Measurements from ENCODE around the gene ASGR1. TPM values are rescaled to one million over a fixed set of nuclear protein-coding genes. Genes with fewer than 3 reads are reported as not detected.

The ASGR1 gene, protein sequence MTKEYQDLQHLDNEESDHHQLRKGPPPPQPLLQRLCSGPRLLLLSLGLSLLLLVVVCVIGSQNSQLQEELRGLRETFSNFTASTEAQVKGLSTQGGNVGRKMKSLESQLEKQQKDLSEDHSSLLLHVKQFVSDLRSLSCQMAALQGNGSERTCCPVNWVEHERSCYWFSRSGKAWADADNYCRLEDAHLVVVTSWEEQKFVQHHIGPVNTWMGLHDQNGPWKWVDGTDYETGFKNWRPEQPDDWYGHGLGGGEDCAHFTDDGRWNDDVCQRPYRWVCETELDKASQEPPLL
- 1 to 10 TPM in 1 of 2 donors, under 1 TPM in 1; 0.84 to 2.0 TPM for polyA plus RNA-seq

DNA sequence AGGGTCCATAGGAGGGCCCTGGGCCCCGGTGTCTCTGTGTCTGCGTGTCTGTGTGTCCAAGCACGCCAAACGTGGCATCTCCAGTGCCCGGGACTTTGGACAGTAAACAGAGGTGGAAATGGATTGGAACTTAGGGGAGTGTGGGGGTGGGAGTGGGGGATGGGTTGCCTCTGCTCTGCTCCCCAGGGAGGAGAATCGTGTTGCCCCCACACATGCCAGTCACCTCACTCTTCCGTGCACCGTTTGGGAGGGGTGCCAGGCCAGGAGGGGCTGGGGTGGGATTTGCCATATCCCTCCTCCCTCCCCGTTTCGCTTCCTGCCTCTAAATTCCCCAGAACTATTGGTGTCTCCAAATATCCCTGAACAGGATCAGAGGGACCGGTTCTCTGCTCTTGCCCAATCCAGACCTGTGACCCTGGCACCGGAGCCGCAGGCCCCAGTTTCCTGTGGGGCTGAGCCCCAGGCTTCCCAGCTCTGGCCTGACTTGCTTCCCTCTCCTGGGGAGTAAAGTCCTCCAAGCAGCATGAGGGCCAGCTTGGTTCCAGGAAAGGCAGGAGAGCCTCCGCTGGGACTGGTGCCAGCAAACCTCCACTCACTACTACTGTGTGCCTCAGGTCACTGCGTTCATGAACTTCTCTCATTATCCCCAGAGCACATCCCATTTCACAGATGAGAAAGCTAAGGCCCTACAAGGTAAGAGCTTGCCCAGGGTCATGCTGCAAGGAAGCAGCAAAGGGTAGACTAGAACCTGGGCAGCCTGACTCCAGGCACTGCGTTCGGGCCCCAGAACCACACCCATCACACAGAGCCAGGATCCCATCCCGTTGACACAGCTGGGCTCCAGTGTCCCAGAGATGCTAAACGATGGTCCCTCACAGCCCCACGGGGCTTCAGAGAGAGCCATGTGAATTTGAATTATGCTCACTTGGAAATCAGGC lies at the start of gene ASGR1:
TSS of gene ASGR1 (minus strand) at position 54 of the 938 bp plus-strand sequence. CDS start 807 bp downstream, outside the sequence.
- Histone ChIP-seq H3K4me1 (ENCODE audit: control insufficient read depth in 2 of 2, insufficient read depth in 2 of 2, low read length in 1 of 2) (peaks cover 5 to 7% of the 10 kb centered on the region in 2 donors), H3K4me3 (ENCODE audit: low read depth in 1 of 2, low read length in 2 of 2) (no peak within 1 kb of the TSS), H3K36me3 (ENCODE audit: control insufficient read depth in 2 of 2, insufficient read depth in 2 of 2, low read length in 1 of 2) (no peaks in the 10 kb centered on the region), H3K27ac (ENCODE audit: low read depth in 2 of 2, low read length in 1 of 2) (no peak within 1 kb of the TSS), H3K9me3 (ENCODE audit: control insufficient read depth in 2 of 2, insufficient read depth in 1 of 2, low read depth in 1 of 2, low read length in 1 of 2) (no peaks in the 10 kb centered on the region), H3K27me3 (ENCODE audit: control insufficient read depth in 1 of 2, insufficient read depth in 2 of 2, low read length in 2 of 2) (no peaks in the 10 kb centered on the region)
- WGBS, 2 donors = 50 to 60% methylated on average over 20 of the region's 20 CpGs

DNA sequence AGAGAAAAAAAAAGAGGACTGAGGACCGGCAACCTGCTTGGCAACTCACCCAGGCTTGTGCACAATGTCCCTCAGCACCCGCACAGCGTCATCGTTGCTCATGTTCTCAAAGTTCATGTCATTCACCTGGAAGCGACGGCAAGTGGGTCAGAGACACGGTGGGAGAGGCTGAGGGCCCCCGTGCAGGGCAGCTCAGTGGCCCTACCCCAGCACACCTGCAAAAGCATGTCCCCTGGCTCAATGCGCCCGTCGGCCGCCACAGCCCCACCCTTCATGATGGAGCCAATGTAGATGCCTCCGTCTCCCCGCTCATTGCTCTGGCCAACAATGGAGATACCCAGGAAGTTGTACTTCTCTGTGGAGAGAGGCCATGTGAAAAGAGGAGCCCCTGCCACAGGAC lies 49.8 kb upstream of the ASGR1 start:
- H3K36me3 ChIP-seq (ENCODE audit: control insufficient read depth in 2 of 2, insufficient read depth in 2 of 2, low read length in 1 of 2) = peaks cover 13 to 44% of the 10 kb centered on the region in 2 donors
- WGBS, 2 donors = 80 to 87% methylated on average over 14 of the region's 14 CpGs
- peak overlapping the region; percentile 75 to 90 for H3K27ac ChIP-seq (ENCODE audit: low read depth in 2 of 2, low read length in 1 of 2)

DNA sequence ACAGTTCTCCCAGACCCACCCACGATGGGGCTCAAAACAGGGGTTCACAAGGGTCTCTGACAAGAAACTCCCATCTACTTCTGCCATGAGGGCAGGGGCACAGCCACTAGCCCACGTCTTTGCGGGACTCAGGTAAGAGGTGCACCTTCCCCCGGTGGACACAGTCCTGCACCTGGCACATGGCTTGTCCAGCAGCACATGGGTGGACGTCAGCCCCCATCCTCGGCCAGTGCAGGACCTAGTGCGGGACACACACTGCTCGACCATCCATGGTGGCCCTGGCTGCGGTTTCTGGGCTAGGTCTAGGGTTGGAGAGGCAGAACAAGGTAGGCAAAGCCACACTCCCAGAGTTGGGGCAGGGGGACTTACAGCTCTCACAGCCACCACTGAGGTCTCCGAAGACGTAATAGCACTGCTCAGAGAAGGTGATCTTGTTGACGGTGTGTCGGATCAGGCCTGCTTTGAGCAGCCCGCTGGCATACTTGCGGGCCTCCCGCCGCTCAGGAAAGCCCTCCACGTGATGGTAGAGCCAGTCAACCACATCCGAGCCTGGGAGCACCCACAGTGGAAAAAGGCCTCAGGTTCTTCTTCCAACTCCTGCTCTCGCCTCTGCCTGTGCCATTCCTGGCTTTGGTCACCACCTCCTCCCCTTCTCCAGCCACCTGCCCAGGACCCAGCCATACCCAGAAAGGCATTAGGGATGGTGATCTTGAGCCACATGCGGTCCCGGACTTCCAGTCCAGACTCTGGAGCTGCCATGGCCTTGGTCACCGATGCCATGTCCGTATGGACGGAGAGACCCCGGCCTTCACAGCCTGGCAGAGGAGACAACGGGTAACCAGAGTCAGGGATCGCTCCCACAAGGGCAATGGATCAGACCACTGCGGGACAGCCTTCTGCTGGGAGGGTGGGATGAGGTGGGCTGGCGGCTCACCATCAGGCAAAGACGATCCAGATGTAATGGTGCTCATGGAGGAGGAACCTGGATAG lies 47.8 kb upstream of the ASGR1 start:
- Histone ChIP-seq H3K27ac (ENCODE audit: low read depth in 2 of 2, low read length in 1 of 2) (peak overlapping the region in 1 of 2 donors; percentile 90), H3K4me3 (ENCODE audit: low read depth in 1 of 2, low read length in 2 of 2) (no peak overlapping the region), H3K4me1 (ENCODE audit: control insufficient read depth in 2 of 2, insufficient read depth in 2 of 2, low read length in 1 of 2) (peaks cover 8 to 10% of the 10 kb centered on the region in 2 donors), H3K9me3 (ENCODE audit: control insufficient read depth in 2 of 2, insufficient read depth in 1 of 2, low read depth in 1 of 2, low read length in 1 of 2) (no peaks in the 10 kb centered on the region), H3K27me3 (ENCODE audit: control insufficient read depth in 1 of 2, insufficient read depth in 2 of 2, low read length in 2 of 2) (no peaks in the 10 kb centered on the region), H3K36me3 (ENCODE audit: control insufficient read depth in 2 of 2, insufficient read depth in 2 of 2, low read length in 1 of 2) (peaks cover 25 to 62% of the 10 kb centered on the region in 2 donors)
- 92 to 94% methylated on average over 31 of the region's 31 CpGs for WGBS, 2 donors

More for the DNA sequence above, 49.8 kb upstream of the ASGR1 start:
- Histone ChIP-seq H3K27me3 (ENCODE audit: control insufficient read depth in 1 of 2, insufficient read depth in 2 of 2, low read length in 2 of 2) (no peaks in the 10 kb centered on the region), H3K4me3 (ENCODE audit: low read depth in 1 of 2, low read length in 2 of 2) (no peak overlapping the region), H3K4me1 (ENCODE audit: control insufficient read depth in 2 of 2, insufficient read depth in 2 of 2, low read length in 1 of 2) (peaks cover 8 to 10% of the 10 kb centered on the region in 2 donors), H3K9me3 (ENCODE audit: control insufficient read depth in 2 of 2, insufficient read depth in 1 of 2, low read depth in 1 of 2, low read length in 1 of 2) (no peaks in the 10 kb centered on the region)

DNA sequence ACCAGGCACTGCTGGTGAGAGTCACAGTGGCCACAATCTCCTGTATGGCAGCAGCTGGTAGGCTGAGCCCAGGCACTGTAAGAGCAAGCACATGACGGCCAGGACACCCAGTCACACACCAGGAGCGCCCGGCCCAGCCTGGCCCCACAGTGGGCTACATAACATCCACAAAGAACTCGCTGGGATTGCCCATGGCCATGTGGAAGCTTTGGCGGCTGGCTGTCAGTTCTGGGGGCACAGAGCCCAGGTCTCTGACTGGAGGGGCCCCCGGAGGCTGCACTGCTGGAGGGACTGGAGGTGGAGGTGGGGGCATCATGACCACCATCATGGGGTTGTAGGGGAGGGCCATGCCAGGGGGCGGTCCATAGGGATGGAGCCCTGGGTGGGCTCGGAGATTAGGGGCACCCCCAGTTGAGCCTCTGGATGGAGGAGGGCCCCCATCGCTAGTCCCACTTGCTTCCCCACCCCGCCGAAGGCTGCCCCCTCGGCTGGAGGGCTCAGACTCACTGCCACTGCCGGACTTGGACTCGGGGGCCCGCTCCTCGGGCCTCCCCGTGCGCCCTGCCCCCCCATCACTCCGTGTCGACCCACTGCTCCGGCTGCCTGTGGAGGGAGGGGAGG lies 46.7 kb upstream of the ASGR1 start:
- Histone ChIP-seq H3K27me3 (ENCODE audit: control insufficient read depth in 1 of 2, insufficient read depth in 2 of 2, low read length in 2 of 2) (no peaks in the 10 kb centered on the region), H3K4me1 (ENCODE audit: control insufficient read depth in 2 of 2, insufficient read depth in 2 of 2, low read length in 1 of 2) (peaks cover 16 to 18% of the 10 kb centered on the region in 2 donors), H3K4me3 (ENCODE audit: low read depth in 1 of 2, low read length in 2 of 2) (no peak overlapping the region), H3K9me3 (ENCODE audit: control insufficient read depth in 2 of 2, insufficient read depth in 1 of 2, low read depth in 1 of 2, low read length in 1 of 2) (no peaks in the 10 kb centered on the region), H3K36me3 (ENCODE audit: control insufficient read depth in 2 of 2, insufficient read depth in 2 of 2, low read length in 1 of 2) (peaks cover 25 to 70% of the 10 kb centered on the region in 2 donors), H3K27ac (ENCODE audit: low read depth in 2 of 2, low read length in 1 of 2) (peak overlapping the region; percentile 12 to 27)
- 71 to 80% methylated on average over 21 of the region's 21 CpGs for WGBS, 2 donors

DNA sequence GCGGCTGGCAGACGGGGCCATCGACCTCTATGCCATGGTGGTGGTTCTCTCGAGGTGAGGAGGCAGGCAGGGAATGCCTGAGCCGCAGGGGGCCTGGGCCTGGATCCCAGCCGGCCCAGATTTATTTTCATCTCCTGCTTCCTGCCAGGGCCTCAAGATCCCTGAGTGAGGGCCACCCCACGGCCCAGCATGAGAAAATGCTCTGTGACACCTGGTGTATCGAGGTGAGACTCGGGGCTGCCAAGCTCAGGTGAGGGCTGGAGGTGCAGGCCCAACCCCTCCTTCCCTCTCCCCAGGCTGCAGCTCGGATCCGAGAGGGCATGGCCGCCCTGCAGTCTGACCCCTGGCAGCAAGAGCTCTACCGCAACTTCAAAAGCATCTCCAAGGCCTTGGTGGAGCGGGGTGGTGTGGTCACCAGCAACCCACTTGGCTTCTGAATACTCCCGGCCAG lies 45.5 kb upstream of the ASGR1 start:
- Histone ChIP-seq H3K4me3 (ENCODE audit: low read depth in 1 of 2, low read length in 2 of 2) (no peak overlapping the region), H3K9me3 (ENCODE audit: control insufficient read depth in 2 of 2, insufficient read depth in 1 of 2, low read depth in 1 of 2, low read length in 1 of 2) (no peaks in the 10 kb centered on the region), H3K36me3 (ENCODE audit: control insufficient read depth in 2 of 2, insufficient read depth in 2 of 2, low read length in 1 of 2) (peaks cover 23 to 64% of the 10 kb centered on the region in 2 donors), H3K27ac (ENCODE audit: low read depth in 2 of 2, low read length in 1 of 2) (peak overlapping the region; percentile 29 to 72), H3K4me1 (ENCODE audit: control insufficient read depth in 2 of 2, insufficient read depth in 2 of 2, low read length in 1 of 2) (peaks cover 15 to 16% of the 10 kb centered on the region in 2 donors), H3K27me3 (ENCODE audit: control insufficient read depth in 1 of 2, insufficient read depth in 2 of 2, low read length in 2 of 2) (no peaks in the 10 kb centered on the region)
- 64 to 69% methylated on average over 15 of the region's 15 CpGs for WGBS, 2 donors

DNA sequence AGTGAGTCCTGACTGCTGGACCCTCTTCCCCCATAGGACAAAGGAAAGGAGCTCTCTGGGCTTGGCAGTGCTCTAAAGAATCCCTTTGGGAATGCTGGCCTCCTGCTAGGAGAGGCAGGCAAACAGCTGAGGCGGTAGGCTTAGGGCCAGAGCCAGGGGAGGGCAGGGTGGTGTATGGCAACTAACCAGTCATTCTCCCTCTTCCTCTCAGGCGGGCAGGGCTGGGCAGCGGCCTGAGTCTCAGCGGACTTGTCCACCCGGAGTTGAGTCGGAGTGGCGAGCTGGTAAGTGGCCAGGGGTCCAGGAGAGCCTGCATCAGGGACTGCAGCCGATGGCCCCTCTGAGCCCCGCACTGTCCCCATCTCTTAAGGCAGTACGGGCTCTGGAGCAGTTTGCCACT lies 44.9 kb upstream of the ASGR1 start:
- Histone ChIP-seq H3K9me3 (ENCODE audit: control insufficient read depth in 2 of 2, insufficient read depth in 1 of 2, low read depth in 1 of 2, low read length in 1 of 2) (no peaks in the 10 kb centered on the region), H3K27me3 (ENCODE audit: control insufficient read depth in 1 of 2, insufficient read depth in 2 of 2, low read length in 2 of 2) (no peaks in the 10 kb centered on the region), H3K27ac (ENCODE audit: low read depth in 2 of 2, low read length in 1 of 2) (peak overlapping the region in 1 of 2 donors; percentile 40), H3K4me3 (ENCODE audit: low read depth in 1 of 2, low read length in 2 of 2) (no peak overlapping the region), H3K4me1 (ENCODE audit: control insufficient read depth in 2 of 2, insufficient read depth in 2 of 2, low read length in 1 of 2) (peaks cover 13 to 15% of the 10 kb centered on the region in 2 donors), H3K36me3 (ENCODE audit: control insufficient read depth in 2 of 2, insufficient read depth in 2 of 2, low read length in 1 of 2) (peaks cover 23 to 58% of the 10 kb centered on the region in 2 donors)
- WGBS, 2 donors = 77 to 85% methylated on average over 9 to 10 of the region's 10 CpGs

DNA sequence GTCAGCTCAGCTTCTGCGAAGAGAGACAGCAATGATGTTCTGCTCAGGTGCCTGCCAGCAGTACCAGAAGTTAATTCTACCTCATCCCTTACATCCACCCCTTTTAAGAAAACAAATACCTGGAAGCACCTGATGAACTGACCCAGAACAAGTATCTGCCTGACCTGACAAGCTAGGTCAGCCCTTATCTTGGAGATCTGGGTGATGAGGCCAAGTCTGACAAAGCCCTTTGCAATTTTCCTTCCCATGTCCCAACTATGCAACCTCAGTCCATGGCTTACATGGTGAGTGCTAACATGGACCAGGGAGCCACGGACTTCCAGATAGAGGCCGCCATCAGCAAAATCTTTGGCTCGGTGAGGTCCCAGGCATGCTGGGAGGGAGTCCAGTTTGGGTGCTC lies 44.2 kb upstream of the ASGR1 start:
- Histone ChIP-seq H3K9me3 (ENCODE audit: control insufficient read depth in 2 of 2, insufficient read depth in 1 of 2, low read depth in 1 of 2, low read length in 1 of 2) (no peaks in the 10 kb centered on the region), H3K4me3 (ENCODE audit: low read depth in 1 of 2, low read length in 2 of 2) (no peak overlapping the region), H3K4me1 (ENCODE audit: control insufficient read depth in 2 of 2, insufficient read depth in 2 of 2, low read length in 1 of 2) (peaks cover 10 to 15% of the 10 kb centered on the region in 2 donors), H3K27ac (ENCODE audit: low read depth in 2 of 2, low read length in 1 of 2) (peak overlapping the region in 1 of 2 donors; percentile 26), H3K36me3 (ENCODE audit: control insufficient read depth in 2 of 2, insufficient read depth in 2 of 2, low read length in 1 of 2) (peaks cover 23 to 54% of the 10 kb centered on the region in 2 donors), H3K27me3 (ENCODE audit: control insufficient read depth in 1 of 2, insufficient read depth in 2 of 2, low read length in 2 of 2) (no peaks in the 10 kb centered on the region)
- 76 to 82% methylated on average over 4 of the region's 4 CpGs for WGBS, 2 donors

DNA sequence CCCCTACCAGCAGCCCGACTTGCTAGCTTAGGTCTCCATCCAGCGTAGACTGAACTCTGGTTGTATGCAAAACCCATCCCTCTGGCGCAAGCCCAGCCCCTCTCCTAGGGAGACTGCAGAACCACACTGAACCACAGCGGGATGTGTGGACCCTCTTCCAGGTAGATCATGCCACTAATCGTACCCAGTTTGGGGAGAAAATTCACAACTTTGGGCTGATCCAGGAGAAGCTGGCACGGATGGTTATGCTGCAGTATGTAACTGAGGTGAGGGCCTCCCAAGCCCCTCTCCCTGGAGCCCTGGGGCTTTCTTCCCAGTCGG lies 43.8 kb upstream of the ASGR1 start:
- Histone ChIP-seq H3K36me3 (ENCODE audit: control insufficient read depth in 2 of 2, insufficient read depth in 2 of 2, low read length in 1 of 2) (peaks cover 23 to 54% of the 10 kb centered on the region in 2 donors), H3K27ac (ENCODE audit: low read depth in 2 of 2, low read length in 1 of 2) (peak overlapping the region in 1 of 2 donors; percentile 26), H3K27me3 (ENCODE audit: control insufficient read depth in 1 of 2, insufficient read depth in 2 of 2, low read length in 2 of 2) (no peaks in the 10 kb centered on the region), H3K4me1 (ENCODE audit: control insufficient read depth in 2 of 2, insufficient read depth in 2 of 2, low read length in 1 of 2) (peaks cover 13 to 14% of the 10 kb centered on the region in 2 donors), H3K4me3 (ENCODE audit: low read depth in 1 of 2, low read length in 2 of 2) (no peak overlapping the region), H3K9me3 (ENCODE audit: control insufficient read depth in 2 of 2, insufficient read depth in 1 of 2, low read depth in 1 of 2, low read length in 1 of 2) (no peaks in the 10 kb centered on the region)
- 73 to 74% methylated on average over 7 of the region's 7 CpGs for WGBS, 2 donors
